Astrocyte (in vitro differentiated cells and primary cell): Measurements from ENCODE around the gene TRRAP.

Experiments used
- EZH2 ChIP-seq: IDR thresholded peaks from 2 replicates; pipeline ENCODE4 v1.6.1; 2012; ENCODE audit warnings: mild to moderate bottlenecking, low read length, inconsistent platforms; ENCODE audit not compliant: insufficient read depth
- TF ChIP-seq, protein P1 (sequence below): IDR thresholded peaks from 2 replicates; pipeline ENCODE4 v1.5.1; 2011; ENCODE audit warnings: low read depth, mild to moderate bottlenecking, inconsistent platforms, low read length, moderate library complexity; ENCODE audit not compliant: insufficient read depth

DNA sequence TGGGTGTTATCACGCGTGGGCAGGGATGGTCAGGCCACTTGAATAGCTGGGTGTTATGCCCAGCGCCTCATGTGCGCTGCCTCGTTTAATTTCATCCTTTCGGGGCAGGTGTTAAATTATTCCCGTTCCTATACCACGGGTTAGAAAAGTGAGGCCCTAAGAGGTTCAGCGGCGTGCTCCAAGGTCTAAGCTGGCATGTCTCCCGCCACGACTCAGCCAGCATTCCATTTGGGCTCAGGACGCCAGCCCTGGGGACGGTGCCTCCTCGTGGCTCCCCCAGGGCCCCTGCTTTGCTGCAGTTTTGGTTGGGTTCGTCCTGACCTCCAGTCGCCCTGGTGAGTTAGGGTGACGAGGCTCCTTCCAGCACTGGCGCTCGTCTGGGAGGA, 124.5 kb downstream of the TRRAP start:
- TF ChIP-seq, protein P1, sequence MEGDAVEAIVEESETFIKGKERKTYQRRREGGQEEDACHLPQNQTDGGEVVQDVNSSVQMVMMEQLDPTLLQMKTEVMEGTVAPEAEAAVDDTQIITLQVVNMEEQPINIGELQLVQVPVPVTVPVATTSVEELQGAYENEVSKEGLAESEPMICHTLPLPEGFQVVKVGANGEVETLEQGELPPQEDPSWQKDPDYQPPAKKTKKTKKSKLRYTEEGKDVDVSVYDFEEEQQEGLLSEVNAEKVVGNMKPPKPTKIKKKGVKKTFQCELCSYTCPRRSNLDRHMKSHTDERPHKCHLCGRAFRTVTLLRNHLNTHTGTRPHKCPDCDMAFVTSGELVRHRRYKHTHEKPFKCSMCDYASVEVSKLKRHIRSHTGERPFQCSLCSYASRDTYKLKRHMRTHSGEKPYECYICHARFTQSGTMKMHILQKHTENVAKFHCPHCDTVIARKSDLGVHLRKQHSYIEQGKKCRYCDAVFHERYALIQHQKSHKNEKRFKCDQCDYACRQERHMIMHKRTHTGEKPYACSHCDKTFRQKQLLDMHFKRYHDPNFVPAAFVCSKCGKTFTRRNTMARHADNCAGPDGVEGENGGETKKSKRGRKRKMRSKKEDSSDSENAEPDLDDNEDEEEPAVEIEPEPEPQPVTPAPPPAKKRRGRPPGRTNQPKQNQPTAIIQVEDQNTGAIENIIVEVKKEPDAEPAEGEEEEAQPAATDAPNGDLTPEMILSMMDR: no peak
- TF ChIP-seq EZH2: no peak
